Transverse colon (tissue), 4 donors: ENCODE data around the gene CLDN16.

Source experiments
- EP300 ChIP-seq: sonication (generic); formaldehyde crosslinking; IDR thresholded peaks from one replicate; pipeline ENCODE4 v1.6.1; 2017; ENCODE audit warnings: antibody characterized with exemption, low read depth
- POLR2A ChIP-seq: fragments of 450-650 bp; IDR thresholded peaks from one replicate; pipeline ENCODE4 v1.6.1; 2016; ENCODE audit warnings: antibody characterized with exemption, mild to moderate bottlenecking, moderate library complexity
- POLR2AphosphoS5 ChIP-seq, 3 donors: sonication (generic); formaldehyde crosslinking; IDR thresholded peaks; one replicate each; pipeline ENCODE4 v1.6.1; 2016; ENCODE audit warnings: antibody characterized with exemption in 3 of 3
- TF ChIP-seq, protein P1 (sequence below), 5 experiments: fragments of 200-600 bp in 3 of 5; fragments of 450-650 bp in 2 of 5; sonication (generic) in 3 of 5; IDR thresholded peaks; 1 replicate in 2 of 5; 2 replicates in 3 of 5; pipeline ENCODE4 v1.5.1; 2016 to 2017; ENCODE audit warnings: antibody characterized with exemption in 5 of 5, inconsistent platforms in 3 of 5, mild to moderate bottlenecking in 2 of 5, moderate library complexity in 1 of 5

DNA sequence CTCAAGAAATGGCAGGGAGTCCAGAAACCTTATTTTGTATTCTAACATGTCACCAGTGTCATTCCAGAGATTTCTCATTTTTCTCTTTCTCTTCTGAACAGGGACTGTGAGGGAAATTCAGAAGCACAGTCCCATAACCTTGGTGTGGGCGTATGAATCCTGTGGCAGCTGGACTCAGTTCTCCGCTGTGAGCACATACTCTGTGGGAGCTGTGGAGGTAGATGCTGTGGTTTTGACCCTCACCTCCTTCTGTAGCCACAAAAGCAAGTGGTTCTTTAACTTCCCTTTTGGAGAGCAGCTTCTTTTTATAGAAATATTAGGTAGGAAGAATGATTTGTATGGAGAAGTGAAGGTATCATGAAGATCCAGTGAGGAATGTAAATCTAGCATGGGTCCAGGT is 48.4 kb downstream of the CLDN16 start:
- TF ChIP-seq EP300 (no peak), POLR2AphosphoS5 (IDR thresholded peaks at IDR 0.05) (no peak), POLR2A (no peak)
- TF ChIP-seq, protein P1, sequence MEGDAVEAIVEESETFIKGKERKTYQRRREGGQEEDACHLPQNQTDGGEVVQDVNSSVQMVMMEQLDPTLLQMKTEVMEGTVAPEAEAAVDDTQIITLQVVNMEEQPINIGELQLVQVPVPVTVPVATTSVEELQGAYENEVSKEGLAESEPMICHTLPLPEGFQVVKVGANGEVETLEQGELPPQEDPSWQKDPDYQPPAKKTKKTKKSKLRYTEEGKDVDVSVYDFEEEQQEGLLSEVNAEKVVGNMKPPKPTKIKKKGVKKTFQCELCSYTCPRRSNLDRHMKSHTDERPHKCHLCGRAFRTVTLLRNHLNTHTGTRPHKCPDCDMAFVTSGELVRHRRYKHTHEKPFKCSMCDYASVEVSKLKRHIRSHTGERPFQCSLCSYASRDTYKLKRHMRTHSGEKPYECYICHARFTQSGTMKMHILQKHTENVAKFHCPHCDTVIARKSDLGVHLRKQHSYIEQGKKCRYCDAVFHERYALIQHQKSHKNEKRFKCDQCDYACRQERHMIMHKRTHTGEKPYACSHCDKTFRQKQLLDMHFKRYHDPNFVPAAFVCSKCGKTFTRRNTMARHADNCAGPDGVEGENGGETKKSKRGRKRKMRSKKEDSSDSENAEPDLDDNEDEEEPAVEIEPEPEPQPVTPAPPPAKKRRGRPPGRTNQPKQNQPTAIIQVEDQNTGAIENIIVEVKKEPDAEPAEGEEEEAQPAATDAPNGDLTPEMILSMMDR (IDR thresholded peaks at IDR 0.05): no peak
